ENCODE data around the gene FAT4.

FAT4 gene

GRCh38 chr4:125314676-125315575 is at the start of gene FAT4:
Gene FAT4, plus strand, starts transcription at chr4:125314955. Its CDS starts 1,457 bp downstream, at chr4:125316412.
- in situ Hi-C loops (cut with HindIII; ENCODE audit: low sequenced_read_pairs): no loop called here

GRCh38 chr4:125265846-125266245 is 48.9 kb upstream of the FAT4 start:
- in situ Hi-C loops (cut with HindIII; ENCODE audit: low sequenced_read_pairs): no loop called here

- in situ Hi-C loops (cut with HindIII; ENCODE audit: low sequenced_read_pairs): no loop called here
Observed at GRCh38 chr4:125266901-125267604, 47.7 kb upstream of the FAT4 start.

GRCh38 chr4:125267630-125268029 is 47.1 kb upstream of the FAT4 start:
- in situ Hi-C loops (cut with HindIII; ENCODE audit: low sequenced_read_pairs): no loop called here

- in situ Hi-C loops (cut with HindIII; ENCODE audit: low sequenced_read_pairs): no loop called here
Observed at GRCh38 chr4:125268068-125268755, 46.5 kb upstream of the FAT4 start.

- in situ Hi-C loops (cut with HindIII; ENCODE audit: low sequenced_read_pairs): no loop called here
Observed at GRCh38 chr4:125276811-125277210, 37.9 kb upstream of the FAT4 start.

- in situ Hi-C loops (cut with HindIII; ENCODE audit: low sequenced_read_pairs): no loop called here
Observed at GRCh38 chr4:125277790-125278189, 37.0 kb upstream of the FAT4 start.

GRCh38 chr4:125280892-125281403 is 33.8 kb upstream of the FAT4 start:
- in situ Hi-C loops (cut with HindIII; ENCODE audit: low sequenced_read_pairs): no loop called here

- in situ Hi-C loops (cut with HindIII; ENCODE audit: low sequenced_read_pairs): no loop called here
Observed at GRCh38 chr4:125283707-125284279, 31.0 kb upstream of the FAT4 start.

- in situ Hi-C loops (cut with HindIII; ENCODE audit: low sequenced_read_pairs): no loop called here
Observed at GRCh38 chr4:125297116-125297515, 17.6 kb upstream of the FAT4 start.

GRCh38 chr4:125303058-125303457 is 11.7 kb upstream of the FAT4 start:
- in situ Hi-C loops (cut with HindIII; ENCODE audit: low sequenced_read_pairs): no loop called here

- in situ Hi-C loops (cut with HindIII; ENCODE audit: low sequenced_read_pairs): no loop called here
Observed at GRCh38 chr4:125303821-125304220, 10.9 kb upstream of the FAT4 start.

- in situ Hi-C loops (cut with HindIII; ENCODE audit: low sequenced_read_pairs): no loop called here
Observed at GRCh38 chr4:125306112-125306511, 8.6 kb upstream of the FAT4 start.

GRCh38 chr4:125306533-125306932 is 8.2 kb upstream of the FAT4 start:
- in situ Hi-C loops (cut with HindIII; ENCODE audit: low sequenced_read_pairs): no loop called here

- in situ Hi-C loops (cut with HindIII; ENCODE audit: low sequenced_read_pairs): no loop called here
Observed at GRCh38 chr4:125311503-125311902, 3.3 kb upstream of the FAT4 start.

- in situ Hi-C loops (cut with HindIII; ENCODE audit: low sequenced_read_pairs): no loop called here
Observed at GRCh38 chr4:125313497-125313896, 1.3 kb upstream of the FAT4 start.

- in situ Hi-C loops (cut with HindIII; ENCODE audit: low sequenced_read_pairs): no loop called here
Observed at GRCh38 chr4:125313989-125314667, 627 bp upstream of the FAT4 start.

- in situ Hi-C loops (cut with HindIII; ENCODE audit: low sequenced_read_pairs): no loop called here
Observed at GRCh38 chr4:125315576-125316400, 1.0 kb downstream of the FAT4 start.

GRCh38 chr4:125316401-125316790 is 1.6 kb downstream of the FAT4 start:
- in situ Hi-C loops (cut with HindIII; ENCODE audit: low sequenced_read_pairs): no loop called here
